HG03378 (cell line): ENCODE measurements around the gene KLHL24.
"Not testable (repeated sequence)": the region's sequence is repeated elsewhere in the genome, so short reads cannot be mapped to it uniquely, and the experiment has no call there.

Experiments
- ATAC-seq: cut with Tn5 transposase; IDR thresholded peaks from one replicate; pipeline ENCODE4 v1.9.1; 2021; ENCODE audit warnings: mild to moderate bottlenecking, moderate library complexity; ENCODE audit not compliant: unreplicated experiment

The KLHL24 gene

DNA sequence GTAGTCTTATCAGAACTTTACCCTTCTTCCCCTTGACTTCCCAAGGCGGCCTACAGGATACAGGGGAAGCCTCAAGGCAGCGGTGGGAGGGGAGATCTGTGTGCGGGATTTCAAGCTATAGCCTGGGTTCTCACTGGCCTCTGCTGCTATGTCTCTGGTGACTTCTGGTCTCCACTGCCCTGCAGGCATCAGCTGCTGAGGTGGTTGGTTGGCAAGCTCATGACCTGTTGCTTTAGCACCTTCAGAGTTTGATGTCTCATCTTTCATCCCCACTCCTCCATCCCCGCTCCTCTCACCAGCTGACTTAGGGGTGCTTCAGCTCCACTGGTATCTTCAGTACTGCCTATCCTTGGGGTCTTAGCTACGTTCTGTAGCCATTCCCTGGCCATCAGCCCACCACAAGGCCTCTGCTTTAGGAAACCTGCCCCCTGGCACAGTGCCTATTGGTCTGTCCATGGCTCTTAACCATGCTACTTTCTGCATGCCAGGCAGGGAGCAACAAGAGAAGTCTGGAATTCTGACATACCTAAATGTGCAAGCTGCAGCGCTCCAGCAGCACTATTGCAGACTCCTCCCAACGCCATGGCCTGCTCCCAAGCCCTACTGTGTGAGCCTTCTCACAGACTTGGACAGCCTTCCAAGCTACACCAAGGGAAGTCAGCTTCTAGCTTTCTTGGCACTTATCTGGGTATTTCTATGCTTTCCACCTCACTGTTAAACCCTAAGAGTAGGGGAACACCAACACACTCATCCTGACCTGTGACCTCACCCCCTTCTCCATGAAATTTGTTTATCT lies 60.3 kb downstream of the KLHL24 start:
- no peak for ATAC-seq

DNA sequence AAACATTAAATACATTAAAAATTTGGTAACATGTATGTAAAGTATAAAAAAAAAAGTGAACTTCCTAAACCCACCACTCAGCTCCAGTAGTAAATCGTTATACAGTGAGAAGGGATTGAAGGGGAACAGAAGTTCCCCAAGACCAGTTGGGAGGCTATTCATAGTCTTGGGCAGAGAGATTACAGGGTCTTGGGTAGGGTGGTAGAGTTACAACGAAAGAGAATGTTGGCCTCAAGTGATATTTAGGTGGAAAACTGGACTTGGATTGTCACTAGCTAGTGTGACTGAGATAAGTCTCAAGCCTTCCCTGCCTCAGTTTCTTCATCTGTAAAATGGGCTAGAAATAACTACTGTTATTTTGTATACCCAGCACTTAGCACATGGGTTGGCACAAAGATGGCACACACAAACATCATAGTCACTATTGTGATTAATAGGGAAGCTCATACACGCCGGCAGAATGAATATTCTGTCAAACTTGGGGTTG lies 61.7 kb downstream of the KLHL24 start:
- no peak for ATAC-seq

DNA sequence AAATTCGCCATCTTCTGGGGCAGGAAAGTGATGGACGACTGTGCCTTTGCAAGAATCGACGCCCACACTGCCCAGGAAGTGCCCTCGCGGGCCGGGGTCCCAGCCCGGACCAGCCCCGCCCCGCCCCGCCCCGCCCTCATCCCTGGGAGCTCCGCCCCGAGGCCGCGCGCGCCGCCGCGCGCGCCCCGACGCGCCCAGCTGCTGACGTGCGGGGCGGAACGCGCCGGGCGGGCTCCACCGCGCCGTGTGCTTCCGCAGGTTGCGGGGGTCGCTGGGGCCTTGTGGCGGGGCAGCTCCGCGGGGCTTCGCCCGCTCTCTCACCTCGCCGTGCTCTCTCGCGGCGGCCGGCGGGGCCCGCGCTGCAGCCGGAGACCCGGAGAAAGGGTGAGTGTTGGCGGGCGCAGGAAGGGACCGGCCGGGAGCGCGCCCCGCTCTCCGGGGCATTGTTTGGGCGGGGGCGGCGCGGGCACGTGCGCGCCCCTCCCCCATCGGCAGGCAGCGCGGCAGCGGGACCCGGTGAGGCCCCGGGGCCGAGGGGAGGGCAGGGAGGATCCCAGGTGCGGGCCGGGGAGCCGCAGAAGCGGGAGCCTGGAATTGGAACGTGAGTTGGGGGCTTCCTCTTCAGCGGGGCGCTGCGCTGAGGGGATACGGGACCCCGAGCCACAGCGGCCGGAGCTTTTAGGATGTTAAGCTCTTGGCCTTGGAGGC lies 62.3 kb downstream of the KLHL24 start, which contains the start of gene YEATS2:
TSS of gene YEATS2 (plus strand) at position 188 of the 708 bp plus-strand sequence. CDS start 17,366 bp downstream, outside the sequence.
- peak; percentile 55 for ATAC-seq

DNA sequence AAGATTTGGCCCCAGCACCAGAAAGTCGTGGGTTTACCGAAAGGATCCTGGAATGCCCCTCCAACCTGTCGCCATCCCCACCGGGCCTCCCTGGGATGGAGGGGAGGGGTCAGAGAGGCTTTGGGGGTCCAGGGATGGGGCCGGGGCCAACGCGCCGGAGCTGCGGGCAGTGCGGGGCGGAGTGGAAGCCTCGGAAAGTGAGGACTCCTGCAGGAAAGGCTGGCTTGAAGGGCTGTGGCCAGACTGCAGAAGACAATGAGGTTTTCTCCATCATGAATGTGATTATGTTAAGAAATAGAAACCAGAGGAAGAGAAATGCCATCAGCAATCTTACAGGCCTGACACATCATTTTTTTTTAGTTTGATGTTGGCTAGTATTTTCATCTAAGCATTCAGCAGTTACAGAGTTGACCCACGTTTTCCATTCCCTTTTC lies 62.9 kb downstream of the KLHL24 start:
- peak; percentile 2 for ATAC-seq

- no peak for ATAC-seq
These were observed 63.3 kb downstream of the KLHL24 start for GRCh38 chr3:183698756-183699155.

DNA sequence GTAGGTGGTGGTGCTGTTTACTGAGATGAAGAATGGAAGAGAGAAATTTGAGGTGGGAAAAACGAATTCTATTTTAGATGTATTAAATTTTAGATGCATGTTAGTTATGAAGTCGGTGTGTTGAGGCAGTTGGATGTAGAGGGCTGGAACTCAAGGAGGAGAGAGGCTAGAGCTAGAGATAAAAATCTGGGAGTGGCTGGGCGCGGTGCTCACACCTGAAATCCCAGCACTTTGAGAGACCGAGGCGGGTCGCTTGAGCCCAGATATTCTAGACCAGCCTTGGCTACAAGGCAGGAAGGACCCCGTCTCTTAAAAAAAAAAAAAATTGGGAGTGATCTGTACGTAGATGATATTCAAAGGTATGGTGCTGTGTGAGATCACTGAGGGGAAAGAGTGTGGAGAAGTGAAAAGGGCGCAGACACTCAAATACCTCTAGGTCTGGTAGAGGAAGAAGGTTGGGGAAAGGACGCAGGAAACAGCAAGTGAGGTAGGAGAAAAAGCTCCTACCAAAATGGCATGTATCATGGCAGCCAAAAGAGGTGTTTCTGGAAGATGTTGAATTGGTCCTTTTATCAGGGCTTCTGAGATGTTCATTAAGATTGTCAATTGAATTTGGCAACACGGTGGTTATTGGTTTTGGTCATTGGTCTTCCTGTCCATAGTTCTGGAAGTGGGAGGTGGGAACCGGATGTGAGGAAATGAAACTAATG lies 64.0 kb downstream of the KLHL24 start:
- no peak for ATAC-seq

GRCh38 chr3:183701744-183702143 lies 66.3 kb downstream of the KLHL24 start:
- ATAC-seq = no peak

GRCh38 chr3:183703892-183704291 lies 68.5 kb downstream of the KLHL24 start:
- ATAC-seq = not testable (repeated sequence)

GRCh38 chr3:183710231-183710630 lies 74.8 kb downstream of the KLHL24 start:
- no peak for ATAC-seq

GRCh38 chr3:183711516-183711915 lies 76.1 kb downstream of the KLHL24 start:
- no peak for ATAC-seq

DNA sequence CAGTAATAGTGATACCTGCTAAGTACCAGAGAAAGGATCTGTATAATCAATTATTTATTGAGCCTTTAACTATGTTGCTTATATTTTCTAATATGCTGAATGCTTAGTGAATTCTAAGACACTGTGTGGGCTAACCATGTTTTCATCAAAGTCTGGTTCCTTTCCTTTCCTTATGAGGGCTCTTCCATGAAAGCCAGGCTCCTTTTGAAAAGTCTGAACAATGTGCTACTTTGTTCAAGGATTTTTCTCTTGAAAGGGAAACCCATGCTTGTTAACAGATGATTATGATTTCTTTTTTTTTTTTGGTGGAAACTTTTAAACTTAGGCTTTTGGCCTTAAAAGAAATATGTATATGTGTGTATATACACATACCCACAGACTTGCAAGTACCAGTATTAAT lies 79.2 kb downstream of the KLHL24 start:
- ATAC-seq = no peak

DNA sequence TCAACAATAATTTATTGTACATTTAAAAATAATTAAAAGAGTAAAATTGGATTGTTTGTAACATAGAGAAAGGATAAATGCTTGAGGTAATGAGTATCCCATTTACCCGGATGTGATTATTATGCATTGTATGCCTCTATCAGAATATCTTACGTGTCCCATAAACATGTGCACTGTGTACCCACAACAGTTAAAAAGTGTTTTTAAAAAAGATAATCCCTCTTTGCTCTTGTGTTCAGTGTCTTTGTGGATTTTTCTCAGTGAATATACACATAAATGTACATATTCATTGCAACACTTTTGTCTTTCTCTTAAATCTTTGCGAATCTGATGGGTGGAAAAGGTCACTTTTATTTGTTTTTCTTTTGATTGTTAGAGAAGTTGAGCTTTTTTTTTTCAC lies 82.6 kb downstream of the KLHL24 start:
- ATAC-seq = no peak

DNA sequence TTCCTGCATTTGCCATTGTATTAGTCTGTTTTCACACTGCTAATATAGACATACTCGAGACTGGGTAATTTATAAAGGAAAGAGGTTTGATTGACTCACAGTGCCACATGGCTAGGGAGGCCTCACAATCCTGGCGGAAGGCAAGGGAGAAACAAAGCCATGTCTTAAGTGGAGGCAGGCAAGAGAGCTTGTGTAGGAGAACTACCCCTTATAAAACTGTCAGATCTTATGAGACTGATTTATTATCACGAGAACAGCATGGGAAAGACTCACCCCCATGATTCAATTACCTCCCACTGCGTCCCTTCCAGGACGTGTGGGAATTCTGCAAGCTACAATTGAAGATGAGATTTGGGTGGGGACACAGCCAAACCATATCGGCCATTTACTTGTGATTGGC lies 90.0 kb downstream of the KLHL24 start:
- ATAC-seq = no peak

DNA sequence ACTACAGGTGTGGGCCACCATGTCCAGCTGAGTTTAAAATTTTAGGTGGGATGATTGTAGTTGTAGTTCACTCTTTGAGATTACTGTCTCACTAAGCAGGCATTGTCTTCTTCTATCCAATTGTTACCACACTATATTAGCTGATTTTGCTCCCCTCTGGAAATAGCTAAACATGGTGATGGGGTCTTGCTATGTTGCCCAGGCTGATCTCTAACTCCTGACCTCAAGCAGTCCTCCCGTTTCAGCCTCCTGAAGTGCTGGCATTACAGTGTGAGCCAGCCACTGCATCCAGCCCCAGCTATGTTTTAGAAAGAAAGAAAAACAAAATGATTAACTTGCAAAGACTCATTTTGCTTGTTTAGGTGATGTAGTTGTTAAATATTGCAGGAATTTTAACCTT lies 92.8 kb downstream of the KLHL24 start:
- no peak for ATAC-seq

GRCh38 chr3:183730361-183730760 lies 94.9 kb downstream of the KLHL24 start:
- no peak for ATAC-seq

DNA sequence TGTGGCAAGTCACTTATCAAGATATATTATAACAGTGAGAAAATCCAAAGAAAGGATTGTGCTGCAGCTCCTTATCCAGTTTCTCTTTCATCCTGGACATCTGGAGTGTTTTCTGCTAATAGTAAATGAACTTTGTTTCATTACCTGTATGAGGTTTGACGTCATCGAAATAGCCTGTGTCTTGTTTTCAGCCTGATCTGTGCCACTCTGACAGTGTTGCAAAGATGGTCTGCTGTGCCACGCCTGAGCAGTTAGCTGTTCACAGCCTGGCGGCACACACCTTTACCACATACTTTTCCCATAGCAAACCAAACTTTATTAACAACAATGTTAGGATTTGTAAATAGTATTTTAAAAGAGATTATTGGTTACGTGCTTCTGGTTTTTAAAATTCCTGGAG lies 96.2 kb downstream of the KLHL24 start:
- no peak for ATAC-seq

GRCh38 chr3:183733553-183733952 lies 98.1 kb downstream of the KLHL24 start:
- no peak for ATAC-seq
